NCI-H128 (cell line): Measurements from ENCODE around the gene CHP2.
"Not testable (repeated sequence)": the region's sequence is repeated elsewhere in the genome, so short reads cannot be mapped to it uniquely, and the experiment has no call there.

ENCODE experiments used
- DNase-seq: peaks from one replicate; lab custom pipeline; 2025; ENCODE audit not compliant: unreplicated experiment; lab: John Stamatoyannopoulos, UW

Gene CHP2

GRCh38 chr16:23754594-23755483, at the start of gene CHP2:
TSS of gene CHP2 (plus strand) at chr16:23755026. CDS start at chr16:23755050, 24 bp downstream.
- DNase-seq = no peak

GRCh38 chr16:23705517-23705902, 49.3 kb upstream of the CHP2 start:
- no peak for DNase-seq

- DNase-seq = no peak
Observed at GRCh38 chr16:23706439-23706838, 48.4 kb upstream of the CHP2 start.

- DNase-seq = no peak
Observed at GRCh38 chr16:23709536-23709935, 45.3 kb upstream of the CHP2 start.

GRCh38 chr16:23710008-23710407, 44.8 kb upstream of the CHP2 start:
- DNase-seq = no peak

GRCh38 chr16:23710504-23710903, 44.3 kb upstream of the CHP2 start:
- no peak for DNase-seq

- DNase-seq = no peak
Observed at GRCh38 chr16:23711785-23712184, 43.0 kb upstream of the CHP2 start.

GRCh38 chr16:23712976-23713375, 41.9 kb upstream of the CHP2 start, which contains the start of gene ERN2:
TSS of gene ERN2 (minus strand) at chr16:23713222. CDS start at chr16:23713187, 35 bp downstream.
- no peak for DNase-seq

- DNase-seq = no peak
Observed at GRCh38 chr16:23716484-23716883, 38.3 kb upstream of the CHP2 start.

GRCh38 chr16:23722613-23723240, 32.1 kb upstream of the CHP2 start:
- DNase-seq = not testable (repeated sequence)

GRCh38 chr16:23724096-23724784, 30.6 kb upstream of the CHP2 start:
- DNase-seq = no peak

GRCh38 chr16:23724785-23725131, 30.1 kb upstream of the CHP2 start:
- no peak for DNase-seq

GRCh38 chr16:23726710-23727109, 28.1 kb upstream of the CHP2 start:
- DNase-seq = no peak

- no peak for DNase-seq
Observed at GRCh38 chr16:23728112-23728477, 26.7 kb upstream of the CHP2 start.

- DNase-seq = no peak
Observed at GRCh38 chr16:23729503-23730424, 25.1 kb upstream of the CHP2 start.

- DNase-seq = no peak
Observed at GRCh38 chr16:23734176-23734893, 20.5 kb upstream of the CHP2 start.

GRCh38 chr16:23737423-23738028, 17.3 kb upstream of the CHP2 start:
- not testable (repeated sequence) for DNase-seq

GRCh38 chr16:23739516-23739915, 15.3 kb upstream of the CHP2 start:
- no peak for DNase-seq

GRCh38 chr16:23741675-23742303, 13.0 kb upstream of the CHP2 start:
- DNase-seq = no peak
